T1000 (cell line): ENCODE measurements around the gene UBE2U.
A peak's percentile ranks its signal among the peaks of the same experiment; 100 is the strongest.
"Not testable (repeated sequence)": the region's sequence is repeated elsewhere in the genome, so short reads cannot be mapped to it uniquely, and the experiment has no call there.

ENCODE experiments used
- DNase-seq: peaks from one replicate; lab custom pipeline; 2025; ENCODE audit warnings: mixed read lengths; lab: John Stamatoyannopoulos, UW

UBE2U gene

DNA sequence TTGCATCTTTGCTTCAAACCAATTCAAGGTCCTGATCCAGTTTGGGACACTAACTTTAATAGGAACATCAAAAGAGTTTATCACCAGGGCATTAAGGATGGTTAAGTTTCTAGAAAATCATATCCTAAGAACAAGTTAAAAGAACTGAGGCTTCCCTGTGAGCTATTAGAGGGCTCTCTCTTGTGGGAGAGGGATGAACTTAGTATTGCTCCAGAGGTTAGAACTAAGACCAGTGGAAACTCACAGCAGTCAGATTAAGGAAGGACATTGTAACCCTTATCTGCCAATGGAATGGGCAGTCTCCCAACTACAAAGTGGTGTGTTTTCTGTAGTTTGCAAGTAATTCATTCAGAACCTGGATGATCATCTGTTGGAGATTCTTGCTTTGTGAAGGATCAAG lies 36.8 kb downstream of the UBE2U start:
- DNase-seq: no peak

DNA sequence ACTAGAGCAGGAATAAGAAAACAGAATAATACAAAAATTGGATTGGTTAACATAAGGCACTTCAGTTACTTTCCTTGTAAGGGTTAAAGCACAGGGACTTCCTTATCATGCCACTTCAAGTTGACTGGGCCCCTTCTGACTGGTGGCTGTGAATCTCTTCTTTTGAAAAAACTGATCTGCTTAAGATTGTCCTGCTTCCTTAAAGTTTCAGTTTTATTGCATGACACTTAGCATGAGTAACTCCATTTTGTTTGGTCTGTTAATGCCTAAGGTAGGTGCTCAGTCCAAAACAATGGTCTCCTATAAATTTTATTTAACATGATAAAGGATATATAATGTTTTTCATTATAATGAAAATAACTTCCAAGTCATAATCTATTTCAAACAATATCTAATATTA lies 37.6 kb downstream of the UBE2U start:
- DNase-seq: no peak

DNA sequence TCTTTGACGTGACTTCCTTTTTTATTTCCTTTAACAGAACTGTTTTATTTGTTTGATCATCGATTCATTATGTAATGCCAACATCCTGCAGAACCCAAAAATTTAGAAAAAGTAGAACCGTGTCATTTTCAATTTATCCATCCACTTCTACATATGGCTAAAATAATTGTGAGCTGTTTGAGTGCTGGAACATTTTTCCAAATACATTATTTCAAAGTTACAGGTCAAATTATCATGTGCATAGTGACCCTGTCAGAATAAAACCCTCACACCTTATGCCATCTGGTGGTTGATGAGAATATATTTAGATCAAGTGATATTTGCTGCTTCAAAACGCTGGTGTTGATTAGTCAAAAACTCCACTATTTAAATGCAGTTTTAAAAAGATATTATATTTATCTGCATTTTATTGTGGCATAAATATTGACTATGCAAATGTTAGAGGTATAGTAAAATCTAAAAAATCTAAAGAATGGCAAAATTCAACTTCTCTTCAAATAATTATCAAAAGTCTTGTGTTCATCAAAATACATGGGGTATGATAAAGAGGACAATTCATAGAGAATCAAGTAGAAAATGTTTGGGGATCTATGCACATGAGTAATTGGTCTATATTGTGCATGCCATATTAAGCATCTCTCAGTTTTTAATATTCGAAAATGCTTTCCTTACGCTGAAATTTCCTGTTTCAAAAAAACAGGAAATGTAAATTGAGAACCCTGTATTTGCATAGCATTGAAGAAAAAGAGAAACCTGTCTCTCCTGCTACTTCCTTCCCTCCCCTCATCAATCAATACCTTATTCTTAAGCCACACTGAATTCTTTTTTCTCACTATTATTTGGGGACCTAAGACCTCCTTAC lies 39.7 kb downstream of the UBE2U start:
- no peak for DNase-seq

DNA sequence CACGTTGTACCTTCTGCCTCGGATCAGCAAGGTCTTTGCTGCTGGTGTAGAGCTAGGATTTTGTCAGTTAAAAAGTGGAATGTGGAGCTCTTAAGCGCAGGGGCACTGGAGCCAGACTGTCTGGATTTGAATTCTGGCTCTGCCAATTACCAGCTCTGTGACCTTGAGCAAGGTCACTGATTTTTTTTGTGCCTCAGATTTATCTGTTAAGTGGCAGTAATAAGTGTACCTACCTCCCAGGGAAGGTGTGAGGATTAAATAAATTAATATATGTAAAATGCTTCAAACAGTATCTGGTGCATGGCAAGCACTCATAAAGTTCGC lies 40.3 kb downstream of the UBE2U start:
- DNase-seq: no peak

DNA sequence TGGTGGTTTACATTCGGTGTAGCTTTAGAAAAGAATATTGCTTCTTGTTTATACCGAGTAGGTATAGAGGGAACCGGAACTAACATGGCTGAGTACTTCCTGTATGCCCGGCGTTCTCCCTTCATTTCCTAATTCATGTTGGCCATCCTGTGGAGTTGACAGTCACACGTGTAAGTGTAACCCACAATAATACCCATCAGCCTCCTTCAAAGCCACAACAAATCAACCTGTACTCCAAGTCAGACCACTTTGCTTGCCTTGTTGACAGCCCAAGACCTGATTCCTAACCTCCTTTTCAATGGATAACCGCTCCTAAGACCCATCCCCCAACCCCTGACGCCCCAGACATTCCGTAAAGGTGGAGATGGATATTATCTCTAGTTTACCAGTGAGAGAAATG lies 42.1 kb downstream of the UBE2U start:
- no peak for DNase-seq

DNA sequence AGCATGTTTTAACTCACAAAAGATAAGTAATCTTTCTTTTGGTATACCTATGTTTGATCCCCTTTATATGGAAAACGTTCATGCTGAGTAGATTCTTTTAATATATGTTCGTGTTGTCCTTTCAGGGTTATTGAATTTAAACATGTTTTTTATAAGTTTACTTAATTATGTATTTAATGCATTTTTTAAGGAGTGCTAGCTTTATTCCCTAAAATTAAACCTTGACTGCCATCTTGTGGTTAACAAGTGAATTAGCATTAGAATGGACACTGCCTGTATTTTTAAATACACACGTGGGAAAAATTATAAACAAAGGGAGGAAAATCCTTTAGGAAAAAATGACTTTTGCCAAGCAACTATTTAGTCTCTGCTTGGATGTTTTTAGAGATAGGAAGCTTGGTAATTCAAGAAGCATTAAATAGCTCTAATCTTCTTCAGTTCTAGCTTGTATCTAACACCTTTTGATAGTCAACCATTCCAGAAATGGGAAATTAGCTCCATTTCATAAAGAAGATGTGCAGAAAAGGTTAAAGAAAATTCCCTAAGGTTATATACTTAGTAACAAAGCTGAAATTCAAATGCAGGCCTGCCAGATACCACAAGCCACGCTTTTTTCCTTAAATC lies 43.0 kb downstream of the UBE2U start:
- no peak for DNase-seq

DNA sequence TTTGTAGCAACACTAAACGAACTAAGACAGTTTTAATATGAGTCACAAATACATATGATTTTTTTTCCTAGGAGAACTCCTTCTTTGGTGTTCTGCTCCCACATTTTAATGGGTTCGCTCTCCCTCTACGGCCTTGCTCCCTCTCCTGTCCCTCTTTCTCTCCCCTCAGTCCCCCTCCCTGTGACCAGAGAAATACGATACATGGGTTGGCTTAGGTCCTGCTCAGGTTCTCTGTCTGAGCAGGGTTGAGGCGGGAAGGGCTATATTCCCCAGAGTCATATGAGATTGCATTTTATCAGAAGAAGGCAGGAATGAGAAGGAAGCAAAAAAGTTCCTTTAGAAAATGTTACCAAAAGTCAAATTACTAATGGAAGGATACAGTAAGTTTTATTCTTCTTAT lies 44.6 kb downstream of the UBE2U start:
- DNase-seq: no peak

DNA sequence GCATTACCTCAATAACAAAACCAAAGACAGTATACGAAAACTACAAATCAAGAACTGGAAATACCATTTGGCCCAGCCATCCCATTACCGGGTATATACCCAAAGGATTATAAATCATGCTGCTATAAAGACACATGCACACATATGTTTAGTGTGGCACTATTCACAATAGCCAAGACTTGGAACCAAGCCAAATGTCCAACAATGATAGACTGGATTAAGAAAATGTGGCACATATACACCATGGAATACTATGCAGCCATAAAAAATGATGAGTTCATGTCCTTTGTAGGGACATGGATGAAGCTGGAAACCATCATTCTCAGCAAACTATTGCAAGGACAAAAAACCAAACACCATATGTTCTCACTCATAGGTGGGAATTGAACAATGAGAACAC lies 47.0 kb downstream of the UBE2U start:
- not testable (repeated sequence) for DNase-seq

DNA sequence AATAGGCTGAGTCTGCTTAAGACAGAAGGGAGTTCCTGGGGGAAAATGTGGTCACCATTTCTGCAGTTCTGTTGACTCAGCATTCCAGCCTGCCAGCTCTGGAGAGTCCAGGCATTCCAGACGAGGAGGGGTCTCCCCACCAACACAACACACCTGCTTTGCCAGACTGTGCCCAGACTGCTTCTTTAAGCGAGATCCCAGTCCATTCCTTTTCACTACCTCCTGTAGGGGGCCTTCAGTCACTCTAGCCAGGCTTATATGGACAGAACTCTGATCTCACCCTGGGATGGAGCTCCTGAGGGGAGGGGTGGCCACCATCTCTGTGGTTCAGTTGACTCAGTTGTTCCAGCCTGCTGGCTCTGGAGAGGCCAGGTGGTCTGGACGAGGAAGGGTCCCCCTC lies 48.5 kb downstream of the UBE2U start:
- DNase-seq: no peak

DNA sequence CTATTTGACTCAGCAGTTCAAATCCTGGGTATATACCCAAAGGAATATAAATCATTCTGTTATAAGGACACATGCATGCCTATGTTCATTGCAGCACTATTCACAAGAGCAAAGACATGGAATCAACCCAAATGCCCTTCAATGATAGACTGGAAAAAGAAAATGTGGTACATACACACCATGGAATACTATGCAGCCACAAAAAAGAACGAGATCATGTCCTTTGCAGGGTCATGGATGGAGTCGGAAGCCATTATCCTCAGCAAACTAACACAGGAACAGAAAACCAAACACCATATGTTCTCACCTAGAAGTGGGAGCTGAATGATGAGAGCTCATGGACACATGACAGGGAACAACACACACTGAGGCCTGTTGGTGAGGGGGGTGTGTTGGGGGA lies 53.8 kb downstream of the UBE2U start:
- DNase-seq: not testable (repeated sequence)

DNA sequence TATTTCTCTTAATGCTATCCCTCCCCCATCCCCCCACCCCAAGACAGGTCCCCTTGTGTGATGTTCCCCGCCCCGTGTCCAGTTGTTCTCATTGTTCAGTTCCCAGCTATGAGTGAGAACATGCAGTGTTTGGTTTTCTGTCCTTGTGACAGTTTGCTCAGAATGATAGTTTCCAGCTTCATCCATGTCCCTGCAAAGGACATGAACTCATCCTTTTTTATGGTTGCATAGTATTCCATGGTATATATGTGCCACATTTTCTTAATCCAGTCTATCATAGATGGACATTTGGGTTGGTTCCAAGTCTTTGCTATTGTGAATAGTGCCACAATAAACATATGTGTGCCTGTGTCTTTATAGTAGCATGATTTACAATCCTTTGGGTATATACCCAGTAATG lies 55.0 kb downstream of the UBE2U start:
- DNase-seq: not testable (repeated sequence)

DNA sequence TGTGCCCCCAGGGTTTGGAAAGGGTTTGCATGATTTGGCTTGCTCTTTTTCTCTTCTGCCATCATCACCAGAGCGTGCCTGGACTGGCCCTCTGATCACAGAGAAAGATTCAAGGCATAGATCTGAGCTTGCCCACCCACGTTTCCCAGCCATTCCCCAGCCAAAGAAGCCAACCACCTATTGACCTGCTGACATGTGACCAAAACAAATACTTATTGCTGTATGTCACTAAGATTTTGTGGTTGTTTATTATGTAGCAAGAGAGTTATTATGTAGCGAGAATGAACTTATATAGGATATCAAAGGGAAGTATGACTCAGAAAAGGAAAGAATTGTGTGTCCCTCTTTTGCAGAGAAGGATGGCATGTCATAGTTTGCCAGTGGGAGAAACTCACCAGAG lies 59.9 kb downstream of the UBE2U start:
- DNase-seq: no peak

DNA sequence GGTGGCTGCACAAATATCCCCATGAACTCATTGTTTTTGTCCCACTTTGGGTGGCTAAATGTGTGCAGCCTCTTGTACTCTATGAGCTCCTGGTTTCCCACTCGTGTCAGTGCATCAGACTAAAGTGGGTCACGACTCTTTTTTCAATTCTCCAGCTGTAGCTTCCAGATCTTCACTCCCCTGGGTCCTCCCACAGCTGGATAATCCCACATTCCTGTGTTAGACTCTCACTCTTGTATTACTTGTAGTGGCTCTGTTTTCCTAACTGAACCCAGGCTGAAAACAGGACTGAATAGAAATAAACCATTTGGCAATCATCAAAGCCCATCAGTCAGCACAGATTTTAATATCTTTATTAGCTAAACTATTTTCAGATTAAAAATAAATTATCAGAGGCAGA lies 60.4 kb downstream of the UBE2U start:
- no peak for DNase-seq

DNA sequence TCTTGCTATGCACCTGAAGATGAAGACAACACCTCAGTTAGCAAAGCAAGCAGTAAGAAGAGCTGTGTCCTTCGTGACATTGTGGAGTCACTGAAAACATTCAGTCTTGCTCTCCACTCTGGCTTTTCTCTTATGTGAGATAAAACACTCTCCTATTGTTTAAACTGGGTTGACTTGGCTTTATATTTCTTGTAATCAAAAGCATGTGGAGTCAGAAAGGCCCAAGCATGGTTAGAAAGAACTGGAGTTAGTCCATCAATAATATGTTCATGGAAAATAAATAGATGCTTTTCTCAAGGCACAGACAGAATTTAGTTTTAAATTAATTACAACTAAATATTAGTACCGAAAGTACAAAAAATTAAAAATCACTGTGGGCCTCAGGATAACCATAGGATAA lies 61.7 kb downstream of the UBE2U start:
- DNase-seq: no peak

DNA sequence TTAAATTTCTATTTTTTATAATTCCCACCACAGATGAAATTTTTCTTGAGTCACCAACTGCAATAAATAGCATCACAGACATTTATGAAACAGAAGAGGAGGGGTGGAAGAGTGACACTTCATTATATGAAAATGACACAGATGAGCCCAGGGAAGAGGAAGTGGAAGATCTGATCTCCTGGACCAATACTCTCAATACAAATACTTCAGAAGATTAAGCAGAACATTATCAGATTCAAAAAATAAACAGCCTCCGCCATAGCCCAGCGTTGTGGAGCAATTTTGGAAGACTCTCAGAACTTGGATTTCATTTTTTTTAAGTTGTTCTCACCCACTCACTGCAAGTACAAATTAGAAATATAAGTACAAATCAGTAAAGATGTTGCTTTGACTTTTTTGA lies 63.6 kb downstream of the UBE2U start:
- no peak for DNase-seq

DNA sequence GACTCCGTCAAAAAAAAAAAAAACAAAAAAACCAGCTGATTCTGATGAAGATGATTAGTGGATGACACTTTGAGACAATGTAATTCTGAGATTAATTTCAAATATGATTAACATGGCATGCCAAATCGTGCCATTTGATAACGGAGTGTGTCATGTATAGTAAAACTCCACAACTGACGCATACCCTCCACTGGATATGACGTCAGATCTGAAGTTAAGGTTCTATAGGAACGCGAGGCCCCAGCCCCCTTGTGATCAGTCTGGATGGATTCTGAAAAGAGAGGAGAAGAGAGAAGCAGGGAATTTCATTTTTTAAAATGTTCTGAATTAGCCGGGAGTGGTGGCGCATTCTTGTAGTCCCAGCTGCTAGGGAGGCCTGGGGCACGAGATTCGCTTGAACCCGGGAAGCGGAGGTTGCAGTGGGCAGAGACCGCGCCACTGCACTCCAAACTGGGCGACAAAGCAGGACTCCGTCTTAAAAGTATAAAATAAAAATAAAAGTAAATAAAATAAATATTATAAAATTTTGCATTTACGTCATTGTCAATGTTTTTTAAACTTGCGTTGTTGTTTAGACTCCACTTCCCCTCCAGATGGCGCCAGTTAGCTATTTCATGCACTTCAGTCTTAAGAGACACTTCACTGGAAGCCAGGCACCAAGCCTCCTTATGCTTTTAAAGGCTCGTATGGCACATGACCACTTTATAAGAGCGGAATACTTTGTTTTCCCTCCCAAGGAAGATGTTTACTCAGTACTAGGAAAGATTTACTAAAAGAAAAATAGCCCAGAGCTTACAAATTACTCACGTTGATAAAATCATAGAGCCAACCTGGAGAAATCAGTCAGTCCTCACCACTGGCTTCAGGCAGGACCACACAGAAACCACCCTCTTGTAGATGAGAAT lies 65.5 kb downstream of the UBE2U start:
- peak; percentile 61 for DNase-seq

DNA sequence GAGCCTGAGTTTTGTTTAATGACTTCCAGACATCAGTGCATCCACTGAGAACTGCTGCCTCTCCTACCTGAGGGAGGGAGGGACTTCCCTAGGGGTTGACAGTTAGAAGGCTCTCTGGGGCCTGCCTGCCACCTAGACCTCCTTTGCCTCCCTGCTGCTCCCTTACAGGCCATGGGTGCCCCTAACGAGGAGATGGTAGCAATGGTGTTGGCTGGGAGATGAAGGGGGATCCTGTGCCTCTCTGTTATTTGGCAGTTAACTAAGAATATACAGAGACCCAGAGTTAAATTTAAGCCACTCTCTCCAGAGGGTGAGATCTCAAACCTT lies 66.1 kb downstream of the UBE2U start:
- DNase-seq: no peak

DNA sequence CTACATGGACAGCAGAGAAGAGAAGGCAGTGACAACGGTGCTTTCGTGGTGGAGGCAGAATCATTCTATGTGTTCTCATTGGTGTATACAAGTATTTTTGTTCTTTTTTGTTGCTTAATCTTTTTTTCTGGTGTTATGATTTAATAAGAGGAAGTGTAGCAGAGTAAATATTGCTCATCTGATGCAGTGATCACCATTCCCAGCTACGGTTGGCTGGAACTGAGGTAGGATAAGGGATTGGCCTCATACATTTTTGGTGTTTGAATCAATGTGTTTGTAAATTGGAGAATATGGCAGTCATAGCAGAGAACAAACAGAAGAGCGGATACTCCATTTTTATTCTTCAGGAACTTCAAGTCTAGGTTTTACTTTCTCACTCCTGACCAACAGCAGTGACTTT lies 76.6 kb downstream of the UBE2U start:
- no peak for DNase-seq

DNA sequence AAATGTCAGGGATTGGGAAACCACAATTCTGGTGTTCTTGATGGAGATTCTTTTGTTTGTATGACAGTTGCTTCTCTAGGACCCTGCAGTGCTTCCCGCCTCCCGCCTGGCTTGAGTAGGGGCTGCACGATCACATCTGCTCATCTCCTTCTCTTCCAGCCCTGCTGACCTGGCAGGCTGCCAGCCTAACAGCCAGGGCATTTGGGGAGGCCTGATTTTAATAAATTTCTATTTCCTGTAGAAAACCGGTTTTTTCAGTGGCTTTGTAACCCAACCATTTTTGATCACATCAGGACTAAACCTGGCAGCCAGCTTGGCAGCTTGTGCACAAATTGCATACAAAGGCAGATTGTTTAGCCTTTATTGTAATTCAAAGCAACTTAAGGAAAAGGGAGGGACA lies 78.9 kb downstream of the UBE2U start:
- no peak for DNase-seq

DNA sequence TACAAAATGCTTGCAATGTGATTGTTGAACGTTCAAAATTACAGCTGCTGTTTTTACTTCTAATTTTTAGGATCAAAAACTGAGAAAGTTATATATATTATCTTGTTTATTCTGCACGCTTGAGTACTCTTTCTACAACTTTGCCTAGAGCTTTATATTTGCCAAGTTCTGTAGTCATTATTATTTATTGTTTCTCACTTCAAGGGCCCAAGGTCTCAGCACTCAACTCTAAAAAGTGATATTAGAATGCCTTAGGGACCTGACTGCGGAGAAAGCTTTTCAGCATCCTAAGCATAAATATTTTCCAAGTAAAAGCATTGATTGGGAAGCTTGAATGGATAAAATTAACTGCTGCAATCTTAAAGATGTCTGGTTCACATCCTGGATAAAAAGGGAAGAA lies 83.6 kb downstream of the UBE2U start:
- DNase-seq: no peak

DNA sequence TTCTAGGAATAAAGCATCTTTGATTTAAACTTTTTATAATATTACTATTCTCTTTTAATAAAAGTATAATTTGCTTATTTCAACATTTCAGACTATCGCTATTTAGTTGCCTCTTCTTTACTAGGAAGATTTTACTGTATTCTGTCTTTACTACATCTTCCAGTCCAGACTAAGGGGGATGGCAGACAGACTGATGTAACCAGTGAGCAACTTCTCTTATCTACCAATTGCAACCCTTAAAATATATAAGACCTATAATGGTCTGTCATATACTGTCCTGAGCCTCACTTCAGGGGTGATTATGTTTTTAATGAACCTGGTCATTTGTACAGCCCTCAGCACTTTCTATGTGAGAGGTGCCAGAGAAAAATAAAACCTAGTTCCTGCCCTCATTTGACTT lies 87.0 kb downstream of the UBE2U start:
- DNase-seq: no peak

DNA sequence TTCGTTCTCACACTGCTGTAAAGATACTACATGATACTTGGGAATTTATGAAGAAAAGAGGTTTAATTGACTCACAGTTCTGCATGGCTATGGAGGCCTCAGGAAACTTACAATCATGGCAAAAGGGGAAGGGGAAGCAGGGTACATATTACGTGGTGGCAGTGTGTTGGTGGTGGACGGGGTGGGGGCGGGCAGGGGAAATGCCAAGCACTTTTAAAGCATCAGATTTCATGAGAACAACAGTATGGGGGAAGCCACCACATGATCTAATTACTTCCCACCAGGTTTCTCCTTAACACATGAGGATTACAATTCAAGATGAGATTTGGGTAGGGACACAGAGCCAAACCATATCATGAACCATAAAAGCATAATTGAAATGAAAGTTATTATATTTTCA lies 88.5 kb downstream of the UBE2U start:
- no peak for DNase-seq

DNA sequence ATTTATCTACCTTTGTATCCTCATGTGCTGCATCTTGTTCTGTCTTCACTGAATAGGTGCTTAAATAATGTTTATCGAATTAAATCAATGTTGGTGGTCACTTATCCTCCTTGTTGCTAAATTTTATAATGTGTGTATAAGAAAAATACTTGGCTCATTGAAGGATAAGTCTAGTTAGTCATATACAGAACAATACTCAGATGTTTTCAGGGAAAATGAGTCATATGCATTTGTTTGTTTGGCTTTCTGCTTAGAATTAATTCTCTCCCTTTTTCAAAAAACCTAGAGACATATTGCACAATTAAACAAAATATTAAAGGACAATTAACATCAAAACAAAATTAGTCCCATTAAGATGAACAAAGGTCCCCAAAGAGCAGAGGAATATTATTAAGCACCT lies 89.0 kb downstream of the UBE2U start:
- DNase-seq: no peak
